ENCODE data around the gene ZNF526. TPM values are rescaled to one million over a fixed set of nuclear protein-coding genes. Genes with fewer than 3 reads are reported as not detected.

ZNF526 gene, protein sequence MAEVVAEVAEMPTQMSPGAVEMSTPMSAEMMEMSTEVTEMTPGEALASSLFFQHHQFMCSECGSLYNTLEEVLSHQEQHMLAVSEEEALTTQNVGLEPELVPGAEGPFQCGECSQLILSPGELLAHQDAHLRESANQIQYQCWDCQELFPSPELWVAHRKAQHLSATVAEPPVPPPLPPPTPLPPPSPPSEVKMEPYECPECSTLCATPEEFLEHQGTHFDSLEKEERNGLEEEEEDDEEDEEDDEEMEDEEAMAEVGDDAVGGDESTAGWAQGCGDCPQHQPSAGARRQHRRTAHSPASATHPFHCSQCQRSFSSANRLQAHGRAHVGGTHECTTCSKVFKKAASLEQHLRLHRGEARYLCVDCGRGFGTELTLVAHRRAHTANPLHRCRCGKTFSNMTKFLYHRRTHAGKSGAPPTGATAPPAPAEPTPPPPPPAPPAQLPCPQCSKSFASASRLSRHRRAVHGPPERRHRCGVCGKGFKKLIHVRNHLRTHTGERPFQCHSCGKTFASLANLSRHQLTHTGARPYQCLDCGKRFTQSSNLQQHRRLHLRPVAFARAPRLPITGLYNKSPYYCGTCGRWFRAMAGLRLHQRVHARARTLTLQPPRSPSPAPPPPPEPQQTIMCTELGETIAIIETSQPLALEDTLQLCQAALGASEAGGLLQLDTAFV
- 7.0 and 7.4 TPM in 2 replicates for total RNA-seq (2014; rRNA removed; shearing (Covaris generic))

DNA sequence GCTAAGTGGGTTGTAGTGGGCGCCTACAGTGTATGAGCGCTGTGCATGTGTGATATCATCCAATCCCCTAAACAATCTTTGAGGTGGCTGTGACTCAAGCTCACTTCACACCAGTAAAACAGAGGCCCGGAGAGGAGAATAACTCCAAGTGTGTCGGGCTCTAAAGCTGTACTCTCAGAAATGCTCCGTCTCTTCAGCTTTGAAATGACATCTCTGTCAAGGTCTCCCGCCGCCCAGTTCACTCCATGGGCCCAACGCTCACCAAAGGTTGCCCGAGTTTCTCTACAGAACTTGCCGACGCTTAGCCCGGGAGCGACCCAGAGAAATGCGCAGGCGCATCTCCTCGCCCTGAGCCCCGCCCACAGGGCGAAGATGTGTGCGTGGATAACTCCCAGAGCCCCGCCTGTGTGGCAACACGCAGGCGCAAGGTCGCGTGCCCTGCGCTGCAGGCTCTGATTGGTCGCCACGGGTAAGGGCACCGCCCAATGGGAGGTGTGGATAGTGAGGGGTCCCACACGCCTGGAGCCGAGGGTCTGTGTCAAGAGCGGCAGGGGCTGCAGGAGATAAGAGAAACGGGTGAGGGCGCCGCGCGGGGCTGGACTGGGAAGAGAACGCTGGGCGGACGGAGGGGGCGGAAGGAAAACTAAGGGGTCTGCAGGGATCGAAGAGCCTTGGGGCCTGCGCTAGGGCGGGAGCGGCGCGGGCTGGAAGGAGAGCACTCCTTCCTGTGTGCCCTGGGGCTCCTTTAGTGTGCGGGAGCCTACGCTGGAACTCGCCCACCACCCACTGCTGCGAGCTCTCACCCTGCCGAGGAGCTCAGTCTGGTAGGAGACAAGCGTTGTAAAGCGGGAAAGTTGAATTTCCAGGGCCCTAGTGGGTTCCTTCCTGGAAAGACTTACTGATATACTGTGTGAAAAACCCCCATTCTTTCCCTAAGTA lies at the start of gene ZNF526:
TSS of gene ZNF526 (plus strand) at position 501 of the 939 bp plus-strand sequence. CDS start 4,092 bp downstream, outside the sequence.

DNA sequence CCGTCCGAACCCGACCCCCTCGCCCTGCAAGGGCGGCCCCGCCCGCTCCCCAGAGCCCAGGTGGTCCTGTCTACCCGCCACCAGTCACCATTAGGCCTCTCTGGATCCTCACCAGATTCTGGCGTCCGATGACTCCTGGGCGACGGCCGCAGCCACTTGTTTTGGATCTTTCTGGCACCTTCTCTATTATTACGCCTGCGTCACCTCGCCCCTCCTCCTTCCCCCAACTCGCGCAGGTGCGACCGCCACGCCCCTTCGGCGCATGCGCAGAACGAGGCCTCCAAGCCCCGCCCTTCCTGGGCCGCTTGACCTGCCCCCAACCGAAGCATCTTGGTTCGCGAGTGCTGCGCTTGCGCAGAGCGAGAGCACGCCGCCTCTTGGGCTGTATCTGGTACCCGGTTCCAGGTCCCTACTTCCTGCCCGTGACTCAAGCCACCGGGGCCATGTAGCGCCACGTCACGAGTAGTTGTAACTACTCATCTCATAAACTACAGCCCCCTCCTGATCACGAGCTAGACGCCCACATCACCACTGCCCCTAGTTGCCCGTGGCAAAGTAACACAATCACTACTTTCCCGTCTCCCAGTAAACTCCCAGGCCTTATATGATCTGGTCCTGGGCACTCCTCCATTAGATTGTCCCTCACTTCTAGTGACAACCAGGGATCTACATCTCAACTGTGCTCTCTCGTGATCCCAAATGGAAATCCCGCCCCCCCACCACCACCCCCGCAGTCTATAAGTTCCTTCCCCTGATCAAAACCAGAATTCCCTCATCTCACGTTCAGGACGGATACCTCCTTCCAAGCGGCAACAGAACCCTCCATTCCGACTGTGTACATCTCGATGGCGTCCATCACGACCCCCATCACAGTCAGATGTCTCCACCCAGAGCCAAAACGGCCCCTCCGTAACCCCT lies 2.3 kb upstream of the ZNF526 start, which contains the start of gene DEDD2:
TSS of gene DEDD2 (minus strand) at position 158 of the 918 bp plus-strand sequence. CDS start 670 bp downstream, outside the sequence.

DNA sequence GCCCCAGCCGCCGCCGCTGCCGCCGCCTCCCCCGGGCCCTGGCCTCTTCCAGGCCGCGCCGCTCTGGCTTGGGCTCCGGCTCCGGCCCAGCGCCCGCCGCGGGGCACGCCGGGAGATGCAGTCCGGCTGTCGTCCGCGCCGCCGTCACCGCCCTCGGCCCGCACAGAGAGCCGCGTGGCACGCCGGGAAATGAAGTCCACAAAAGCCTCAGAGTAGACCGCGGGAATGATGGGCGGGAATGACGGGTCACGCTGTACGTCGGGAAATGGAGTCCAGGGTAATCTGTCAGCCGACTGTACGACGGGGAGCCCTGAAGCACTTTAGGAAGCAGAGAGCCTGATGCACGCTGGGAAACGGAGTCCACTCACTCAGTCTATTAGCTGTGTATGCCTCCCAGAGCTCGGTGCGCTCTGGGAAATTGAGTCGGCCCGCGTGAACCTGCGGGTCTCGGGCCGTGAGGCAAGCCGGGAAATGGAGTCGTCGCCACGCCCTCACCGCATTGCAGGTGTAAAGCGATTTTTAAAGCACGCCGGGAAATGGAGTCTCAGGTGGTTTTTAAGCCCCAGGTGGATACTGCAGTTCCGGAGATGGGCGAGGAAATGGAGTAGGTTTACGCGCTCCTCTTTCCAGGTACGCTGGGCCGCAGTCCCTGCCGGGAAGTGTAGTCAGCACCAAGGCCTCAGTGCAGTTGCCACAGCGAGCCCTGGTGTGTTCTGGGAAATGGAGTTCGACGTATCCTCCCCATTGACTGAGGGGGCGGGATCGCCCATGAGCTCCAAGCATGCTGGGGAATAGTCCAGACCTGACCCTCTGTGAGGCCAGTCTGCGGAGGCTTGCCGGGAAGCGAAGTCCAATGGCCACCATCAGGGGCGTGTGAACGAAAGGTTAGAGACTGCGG lies 22.6 kb downstream of the ZNF526 start, which contains the start of gene GSK3A:
TSS of gene GSK3A (minus strand) at position 91 of the 898 bp plus-strand sequence. CDS start 137 bp downstream, outside the sequence.

DNA sequence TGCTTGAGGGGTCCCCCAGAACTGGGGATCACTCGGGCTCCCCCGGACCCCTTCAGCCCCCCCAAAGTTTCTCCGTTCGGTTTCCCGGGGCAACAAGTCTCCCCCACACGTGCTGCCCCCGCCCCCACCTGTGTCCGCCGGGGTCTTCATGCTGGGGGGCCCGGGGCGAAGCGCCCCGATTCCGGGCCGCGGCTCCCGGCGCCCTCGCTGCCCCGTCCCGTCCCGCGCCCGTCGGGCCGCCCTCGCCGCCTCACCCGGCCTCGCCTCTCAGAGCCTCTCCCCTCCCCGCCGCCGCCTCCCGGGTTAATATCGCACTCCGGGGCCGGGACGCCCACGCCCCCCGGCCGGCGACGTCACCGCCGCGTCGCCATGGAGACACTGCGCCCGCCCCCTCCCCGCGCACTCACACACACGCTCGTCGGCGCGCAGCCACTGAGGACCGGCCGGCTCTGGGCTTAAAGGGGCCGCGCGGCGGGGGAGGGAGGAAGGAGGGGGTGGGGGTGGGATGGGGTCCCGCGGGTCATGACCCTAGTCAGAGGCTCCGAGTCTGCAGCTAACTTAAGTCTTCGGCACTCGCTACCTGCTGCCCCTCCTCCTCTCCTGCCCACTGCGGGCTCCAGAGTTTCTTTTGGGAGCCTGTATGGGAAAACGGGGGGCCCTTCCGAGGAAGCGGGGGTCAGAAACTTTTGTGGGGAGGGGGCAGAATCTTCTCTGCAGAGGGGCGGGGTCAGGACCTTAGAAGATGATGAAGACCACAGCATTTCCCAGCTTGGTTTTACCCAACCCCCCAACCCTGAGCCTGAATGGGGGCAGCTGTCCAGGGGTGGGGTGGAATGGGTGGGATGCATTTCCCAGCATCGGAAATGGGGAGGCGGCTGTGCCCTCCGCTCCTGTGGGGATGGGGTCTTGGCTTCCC lies 35.0 kb downstream of the ZNF526 start, which contains the start of gene ERF:
TSS of gene ERF (minus strand) at position 279 of the 916 bp plus-strand sequence. CDS start at position 150, 129 bp downstream.

DNA sequence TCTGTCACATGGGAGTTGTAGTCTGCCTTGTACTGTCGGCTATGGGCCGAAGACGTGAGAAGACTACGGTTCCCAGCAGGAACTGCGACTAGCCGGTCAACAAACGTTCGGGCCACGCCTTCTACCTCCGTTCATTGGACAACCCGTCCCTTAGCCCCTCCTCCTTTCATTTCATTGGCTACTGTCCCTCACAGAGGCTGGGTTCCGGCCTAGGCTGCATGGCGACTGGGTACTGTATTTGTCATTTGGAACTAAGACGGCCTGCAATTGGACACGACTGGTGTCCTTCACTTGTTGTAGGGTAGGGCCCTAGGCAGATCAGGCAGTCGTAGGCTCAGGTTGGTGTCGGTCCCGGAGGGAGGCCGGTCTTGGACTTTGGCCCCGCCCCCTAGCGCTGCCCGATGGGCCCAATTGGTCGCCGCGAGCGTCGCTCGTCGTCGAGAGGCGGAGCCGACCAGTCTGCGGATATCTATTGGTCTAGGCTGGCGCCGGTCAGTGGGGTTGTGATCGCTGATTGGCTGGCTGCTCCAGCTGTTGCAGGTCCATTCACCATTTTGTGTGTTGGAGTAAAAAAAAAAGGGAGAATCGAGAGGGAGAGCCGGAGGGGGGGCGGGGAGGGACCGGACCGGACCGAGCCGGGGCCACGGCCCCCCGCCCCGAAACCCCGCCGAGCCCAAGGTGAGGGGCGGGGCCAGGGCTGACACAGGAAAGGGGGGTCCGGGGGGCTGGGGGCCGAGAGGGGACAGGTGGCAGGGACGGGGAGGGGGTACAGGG lies 48.8 kb downstream of the ZNF526 start, which contains the start of gene CIC:
TSS of gene CIC (plus strand) at position 549 of the 774 bp plus-strand sequence. CDS start 2,532 bp downstream, outside the sequence.

Other genes starting within 250 kb of the ZNF526 start
- not detected in 2 replicates for gene ATP1A3, start 226.1 kb upstream of the ZNF526 start, total RNA-seq (2014; rRNA removed; shearing (Covaris generic))
- 0.16 and 0.23 TPM in 2 replicates for gene GRIK5, start 150.1 kb upstream of the ZNF526 start, total RNA-seq (2014; rRNA removed; shearing (Covaris generic))
- 14.7 and 15.3 TPM in 2 replicates for gene ZNF574, start 144.1 kb upstream of the ZNF526 start, total RNA-seq (2014; rRNA removed; shearing (Covaris generic))
- 0.08 and 1.2 TPM in 2 replicates for gene POU2F2, start 87.9 kb upstream of the ZNF526 start, total RNA-seq (2014; rRNA removed; shearing (Covaris generic))
- gene DEDD2, start 2.6 kb upstream of the ZNF526 start, total RNA-seq (2014; rRNA removed; shearing (Covaris generic)), result 32.7 and 36.3 TPM in 2 replicates
- 25.0 and 27.8 TPM in 2 replicates for gene GSK3A, start 22.3 kb downstream of the ZNF526 start, total RNA-seq (2014; rRNA removed; shearing (Covaris generic))
- 61.6 and 75.0 TPM in 2 replicates for gene ERF, start 34.8 kb downstream of the ZNF526 start, total RNA-seq (2014; rRNA removed; shearing (Covaris generic))
- 21.3 and 24.1 TPM in 2 replicates for gene CIC, start 48.9 kb downstream of the ZNF526 start, total RNA-seq (2014; rRNA removed; shearing (Covaris generic))
- 0.91 and 1.6 TPM in 2 replicates for gene PRR19, start 81.8 kb downstream of the ZNF526 start, total RNA-seq (2014; rRNA removed; shearing (Covaris generic))
- 44.2 and 66.5 TPM in 2 replicates for gene PAFAH1B3, start 82.3 kb downstream of the ZNF526 start, total RNA-seq (2014; rRNA removed; shearing (Covaris generic))
- 2.2 and 5.0 TPM in 2 replicates for gene TMEM145, start 93.0 kb downstream of the ZNF526 start, total RNA-seq (2014; rRNA removed; shearing (Covaris generic))
- 18.9 and 20.3 TPM in 2 replicates for gene MEGF8, start 105.3 kb downstream of the ZNF526 start, total RNA-seq (2014; rRNA removed; shearing (Covaris generic))
- 0.80 and 5.1 TPM in 2 replicates for gene CNFN, start 170.0 kb downstream of the ZNF526 start, total RNA-seq (2014; rRNA removed; shearing (Covaris generic))
- gene LIPE, start 207.1 kb downstream of the ZNF526 start, total RNA-seq (2014; rRNA removed; shearing (Covaris generic)), result 3.7 and 3.9 TPM in 2 replicates
- gene CXCL17, start 222.6 kb downstream of the ZNF526 start, total RNA-seq (2014; rRNA removed; shearing (Covaris generic)), result 0.45 TPM in 1 of 2 replicates, not detected in the other